Muscle of back (tissue), 11 donors: ENCODE data around the gene ZFP69B. TPM values are rescaled to one million over a fixed set of nuclear protein-coding genes. Genes with fewer than 3 reads are reported as not detected.
"Not testable (repeated sequence)": the region's sequence is repeated elsewhere in the genome, so short reads cannot be mapped to it uniquely, and the experiment has no call there.

Experiments used
- DNase-seq, 3 donors: peaks; one replicate each; pipeline versions ENCODE4 v3.0.0 to v3.0.0-alpha.2; 2013
- polyA plus RNA-seq, 10 donors: library from polyadenylated mRNA; unstranded; fragments of 120-200 nt; gene quantifications; one replicate each; pipeline ENCODE4 v1.2.1, GENCODE V29; 2013; ENCODE audit not compliant: insufficient read length in 10 of 10

ZFP69B gene
- polyA plus RNA-seq, 10 donors: 2.9 to 5.2 (median 3.4) TPM

DNA sequence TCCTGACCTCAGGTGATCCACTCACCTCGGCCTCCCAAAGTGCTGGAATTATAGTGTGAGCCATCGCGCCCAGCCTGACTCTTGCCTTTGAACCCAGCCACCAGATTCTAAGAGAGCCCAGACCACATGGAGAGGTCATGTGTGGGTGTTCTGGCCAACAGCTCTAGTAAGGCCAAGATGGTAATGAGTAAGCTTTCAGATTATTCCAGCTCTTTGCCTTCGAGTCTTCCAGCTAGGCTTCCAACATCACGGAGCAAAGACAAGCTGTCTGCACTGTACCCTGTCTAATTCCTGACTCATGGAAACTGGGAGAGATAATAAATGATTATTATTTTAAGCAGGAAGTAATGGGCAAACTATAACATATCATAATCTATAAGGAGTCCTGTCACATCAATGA is 14.8 kb upstream of the ZFP69B start:
- no peak for DNase-seq

DNA sequence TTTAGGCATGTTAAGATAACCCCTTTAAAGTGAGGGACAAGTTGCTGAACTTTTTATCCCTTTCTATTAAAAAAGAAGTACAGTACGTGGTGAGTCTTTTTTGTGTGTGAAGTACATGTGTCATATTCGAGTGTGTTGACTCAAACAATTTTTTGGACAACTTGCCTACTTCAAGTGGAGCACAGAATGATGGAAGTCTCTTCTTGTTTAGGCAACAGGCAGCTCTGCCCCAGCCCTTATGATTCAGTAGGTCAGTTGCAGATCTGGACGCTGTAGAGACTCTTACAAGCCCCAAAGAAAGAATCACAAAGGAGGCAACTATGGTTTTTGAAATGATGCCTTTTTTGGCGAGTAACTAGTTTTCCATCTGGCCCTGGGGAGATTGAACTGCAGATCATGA is 14.4 kb upstream of the ZFP69B start:
- no peak for DNase-seq

DNA sequence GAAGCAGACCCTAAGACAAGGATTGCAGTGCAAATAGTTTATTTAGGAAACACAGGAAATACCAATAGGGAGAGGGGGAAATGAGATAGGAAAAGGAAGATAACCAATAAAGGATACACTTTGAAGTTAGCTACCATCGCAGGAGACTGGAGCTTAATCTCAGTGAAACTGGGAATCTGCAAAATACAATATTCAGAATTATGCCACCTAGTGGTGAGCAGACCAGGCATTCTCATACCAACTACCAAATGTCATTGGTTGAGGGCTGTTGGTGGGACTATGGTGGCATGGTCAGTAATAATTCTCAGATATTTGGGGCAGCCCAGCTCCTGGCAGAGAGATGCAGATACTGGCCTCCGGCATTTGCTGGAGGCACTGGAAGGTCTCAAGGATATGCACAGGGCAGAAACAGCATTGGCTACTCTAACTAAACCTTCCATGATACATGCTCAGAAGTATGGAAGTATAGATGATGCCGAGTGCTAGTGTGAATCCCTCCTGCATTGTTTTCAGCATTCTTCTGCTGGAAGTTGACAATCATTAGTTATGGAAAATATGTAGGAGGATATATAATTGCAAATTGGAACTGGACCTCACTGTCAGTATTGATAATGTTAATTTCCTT is 11.8 kb upstream of the ZFP69B start:
- DNase-seq: peak in 1 of 3 donors; percentile 19

DNA sequence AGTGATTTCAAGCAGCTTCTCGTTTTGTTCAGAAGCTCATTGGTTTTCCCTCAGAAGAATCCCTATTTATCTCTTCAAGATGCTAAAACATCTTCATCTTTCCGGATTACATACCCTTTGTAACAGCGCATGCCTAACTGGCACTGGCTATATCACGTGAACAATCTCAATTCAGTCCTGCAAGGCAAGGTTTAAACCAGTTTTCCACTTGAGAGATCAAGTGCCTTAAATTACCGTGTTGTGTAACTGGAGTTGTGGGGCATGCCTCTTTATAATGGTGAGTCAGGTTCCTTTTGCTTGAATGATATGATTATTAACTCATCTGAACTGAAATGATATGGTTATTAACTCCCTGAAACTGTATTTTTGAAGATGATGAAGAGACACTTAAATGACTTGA is 11.0 kb upstream of the ZFP69B start:
- no peak for DNase-seq

DNA sequence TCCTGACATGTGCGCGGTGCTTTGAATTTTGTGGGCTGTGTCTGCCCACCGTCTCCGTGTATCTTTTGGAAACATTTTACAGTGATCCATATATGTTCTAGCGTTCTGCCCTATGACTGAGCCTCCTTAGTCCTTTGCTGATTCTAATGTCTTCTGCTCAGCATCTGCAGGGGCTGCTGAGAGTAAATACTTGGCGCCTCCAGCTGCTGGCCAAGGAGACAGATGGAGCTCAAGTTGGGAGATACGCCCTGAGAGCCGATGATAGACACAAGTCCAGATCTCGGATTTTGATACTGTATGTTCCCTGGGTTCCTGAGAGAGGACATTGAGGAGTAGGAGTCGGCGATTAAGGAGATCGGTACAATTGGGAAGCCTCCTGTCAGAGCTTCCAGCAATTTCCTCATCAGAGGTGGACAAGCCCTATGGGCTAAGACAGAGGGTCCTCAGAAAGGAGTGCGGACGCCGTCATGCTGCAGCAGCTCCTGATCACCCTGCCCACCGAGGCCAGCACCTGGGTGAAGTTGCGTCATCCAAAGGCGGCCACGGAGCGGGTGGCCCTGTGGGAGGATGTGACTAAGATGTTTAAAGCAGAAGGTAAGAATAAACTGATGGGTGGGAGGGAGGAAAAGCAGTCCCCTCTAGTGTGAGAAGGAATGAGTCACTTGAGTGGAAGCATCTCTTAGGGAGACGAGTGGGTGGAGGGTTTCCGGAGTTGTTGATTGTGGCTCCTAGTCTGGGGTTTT is 390 bp downstream of the ZFP69B start:
- DNase-seq: peak in 2 of 3 donors; percentile 7 to 11

DNA sequence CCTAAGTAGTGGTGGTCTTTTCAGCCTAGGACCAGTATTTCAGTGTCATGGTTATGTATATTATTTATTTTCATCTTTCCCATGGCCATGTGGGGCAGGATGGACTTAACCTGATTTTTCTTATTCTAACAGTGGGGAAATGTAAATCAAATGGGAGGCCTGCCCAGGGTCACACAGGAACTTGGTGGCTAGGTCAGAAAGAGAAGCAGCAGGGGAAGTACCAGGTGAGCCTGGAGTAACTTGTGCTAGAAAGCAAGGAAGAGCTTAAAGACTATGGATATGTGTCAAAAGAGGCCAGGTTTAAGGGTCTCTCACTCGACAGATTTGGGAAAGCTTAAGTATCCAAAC is 936 bp downstream of the ZFP69B start:
- no peak for DNase-seq

DNA sequence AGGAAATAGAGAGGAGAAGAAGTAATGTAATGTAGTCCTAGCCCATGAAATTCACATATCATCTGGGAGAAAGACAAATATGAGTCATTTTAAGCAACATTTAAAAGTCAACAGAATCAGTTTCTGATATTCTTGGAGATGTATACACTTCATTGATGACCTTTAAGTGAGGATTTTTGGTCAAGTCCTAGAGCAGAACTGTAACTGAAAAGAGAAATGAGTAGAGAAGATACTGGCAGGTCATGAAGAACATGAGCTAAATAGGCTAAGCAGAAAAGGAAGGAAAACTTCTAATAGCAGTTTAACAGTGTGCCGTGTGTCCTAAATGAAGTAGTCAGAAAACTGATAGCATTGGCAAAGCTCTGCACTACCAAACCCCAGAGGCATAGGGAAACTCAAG is 4.6 kb downstream of the ZFP69B start:
- DNase-seq: no peak

DNA sequence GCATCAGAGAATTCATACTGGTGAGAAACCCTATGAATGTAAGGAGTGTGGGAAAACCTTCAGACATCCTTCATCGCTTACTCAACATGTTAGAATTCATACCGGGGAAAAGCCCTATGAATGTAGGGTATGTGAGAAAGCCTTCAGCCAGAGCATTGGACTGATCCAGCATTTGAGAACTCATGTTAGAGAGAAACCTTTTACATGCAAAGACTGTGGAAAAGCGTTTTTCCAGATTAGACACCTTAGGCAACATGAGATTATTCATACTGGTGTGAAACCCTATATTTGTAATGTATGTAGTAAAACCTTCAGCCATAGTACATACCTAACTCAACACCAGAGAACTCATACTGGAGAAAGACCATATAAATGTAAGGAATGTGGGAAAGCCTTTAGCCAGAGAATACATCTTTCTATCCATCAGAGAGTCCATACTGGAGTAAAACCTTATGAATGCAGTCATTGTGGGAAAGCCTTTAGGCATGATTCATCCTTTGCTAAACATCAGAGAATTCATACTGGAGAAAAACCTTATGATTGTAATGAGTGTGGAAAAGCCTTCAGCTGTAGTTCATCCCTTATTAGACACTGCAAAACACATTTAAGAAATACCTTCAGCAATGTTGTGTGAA is 12.8 kb downstream of the ZFP69B start:
- no peak for DNase-seq

DNA sequence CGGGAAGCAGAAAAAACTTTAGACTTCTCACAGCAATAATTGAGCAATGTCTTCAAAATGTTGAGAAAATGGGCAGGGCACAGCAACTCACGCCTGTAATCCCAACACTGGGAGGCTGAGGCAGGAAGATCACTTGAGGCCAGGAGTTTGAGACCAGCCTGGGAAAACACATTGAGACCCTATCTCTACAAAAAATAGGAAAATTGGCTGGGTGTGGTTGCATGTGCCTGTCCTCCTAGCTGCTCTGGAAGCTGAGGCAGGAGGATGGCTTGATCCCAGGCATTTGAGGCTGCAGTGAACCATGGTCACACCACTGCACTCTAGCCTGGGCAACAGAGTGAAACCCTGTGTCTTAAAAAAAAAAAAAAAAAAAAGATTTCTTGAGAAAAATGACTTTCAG is 19.1 kb downstream of the ZFP69B start:
- no peak for DNase-seq

DNA sequence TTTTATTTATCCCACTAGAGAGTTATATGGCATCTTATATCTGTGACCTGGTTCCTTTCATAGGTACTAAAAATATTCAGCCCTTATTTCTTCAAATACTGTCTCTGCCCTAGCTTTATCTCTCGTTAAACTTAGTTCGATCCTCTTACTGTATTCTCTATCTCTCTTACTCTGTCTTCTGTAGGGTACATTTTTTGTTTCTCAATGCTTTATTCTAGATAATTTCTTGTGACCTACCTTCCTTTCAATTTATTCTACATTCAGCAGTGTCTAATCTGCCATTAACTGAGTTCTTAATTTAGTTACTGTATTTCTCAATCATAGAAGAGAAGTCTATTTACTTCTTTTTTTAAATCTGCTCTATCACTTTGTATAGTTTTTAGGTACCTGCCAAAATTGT is 25.0 kb downstream of the ZFP69B start:
- DNase-seq: no peak

DNA sequence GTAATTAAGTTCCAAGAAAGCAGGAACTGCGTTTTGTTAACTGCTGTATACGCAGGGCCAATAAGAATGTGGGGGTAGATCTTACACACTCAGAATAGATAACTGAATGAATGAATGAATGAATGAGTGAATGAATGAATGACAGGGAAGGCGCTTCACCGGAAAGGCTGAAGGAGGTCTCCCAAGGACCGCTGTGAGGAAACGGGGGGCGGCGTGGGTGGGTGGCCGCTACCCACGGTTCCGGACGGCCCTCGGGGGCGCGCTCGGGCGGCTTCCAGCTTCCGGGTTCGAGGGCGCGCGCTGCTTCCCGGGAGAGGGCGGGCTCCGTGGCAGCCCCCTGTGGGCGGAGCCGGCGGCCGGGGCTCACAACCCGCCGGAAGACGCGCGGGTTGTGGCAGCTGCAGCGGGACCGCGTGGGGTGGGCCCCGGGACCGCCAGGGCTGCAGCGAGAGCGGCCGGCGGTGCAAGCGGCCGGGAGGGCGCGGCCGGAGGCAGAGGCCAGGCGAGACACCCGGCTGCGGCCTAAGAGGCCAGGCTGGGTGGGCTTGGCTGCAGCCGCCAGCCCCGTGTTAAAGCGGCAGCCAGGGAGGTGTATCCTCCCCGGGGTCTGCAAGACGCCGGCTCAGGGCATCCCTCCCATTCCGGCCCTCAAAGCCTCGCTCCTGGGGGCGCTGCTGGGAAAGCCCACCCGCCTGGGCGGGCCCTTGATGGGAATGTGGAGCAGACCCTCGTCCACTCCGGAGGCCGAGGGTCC is 26.8 kb downstream of the ZFP69B start, which contains the start of gene ZFP69:
ZFP69 (plus strand) TSS at position 367 of the 754 bp plus-strand sequence. CDS start 2,072 bp downstream, outside the sequence.
- DNase-seq: peak; percentile 54 to 90 (median 78)

DNA sequence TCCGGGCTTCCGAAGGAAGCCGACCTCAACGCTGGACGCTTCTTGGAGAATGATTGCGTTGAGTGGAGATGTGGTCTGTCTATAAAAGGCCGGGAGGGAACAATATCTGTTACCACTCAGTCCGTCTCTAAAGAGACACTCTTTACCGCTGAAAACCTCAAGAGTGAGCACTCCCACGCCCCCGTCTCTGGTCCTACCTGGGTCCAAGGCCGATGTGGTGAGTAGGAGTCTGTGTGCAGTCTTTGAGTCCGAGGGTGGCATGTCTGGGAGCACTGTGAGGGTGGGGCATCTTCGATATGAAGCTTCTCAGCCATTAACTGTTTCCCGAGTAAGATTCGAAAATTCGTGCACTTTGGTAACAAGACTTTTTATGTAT is 27.4 kb downstream of the ZFP69B start:
- peak in 1 of 3 donors; percentile 7 for DNase-seq

DNA sequence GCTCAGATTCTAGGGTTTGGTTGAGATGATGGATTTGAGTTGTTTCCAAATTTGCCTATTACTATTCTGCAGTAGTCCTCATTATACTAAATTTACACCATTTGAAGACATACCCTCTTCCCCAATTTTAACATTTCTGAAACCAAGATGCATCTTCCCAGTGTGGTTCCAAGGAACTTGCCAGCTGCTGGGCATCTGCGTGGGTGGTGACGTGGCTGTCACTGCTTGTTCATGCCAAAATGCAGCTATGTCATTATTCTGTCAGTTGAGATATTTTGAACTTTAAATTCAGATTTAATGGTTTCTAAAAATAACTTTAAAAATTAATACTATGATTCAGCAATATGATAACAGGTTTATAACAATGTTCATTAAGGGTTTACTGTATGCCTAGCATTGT is 28.0 kb downstream of the ZFP69B start:
- peak in 1 of 3 donors; percentile 26 for DNase-seq

DNA sequence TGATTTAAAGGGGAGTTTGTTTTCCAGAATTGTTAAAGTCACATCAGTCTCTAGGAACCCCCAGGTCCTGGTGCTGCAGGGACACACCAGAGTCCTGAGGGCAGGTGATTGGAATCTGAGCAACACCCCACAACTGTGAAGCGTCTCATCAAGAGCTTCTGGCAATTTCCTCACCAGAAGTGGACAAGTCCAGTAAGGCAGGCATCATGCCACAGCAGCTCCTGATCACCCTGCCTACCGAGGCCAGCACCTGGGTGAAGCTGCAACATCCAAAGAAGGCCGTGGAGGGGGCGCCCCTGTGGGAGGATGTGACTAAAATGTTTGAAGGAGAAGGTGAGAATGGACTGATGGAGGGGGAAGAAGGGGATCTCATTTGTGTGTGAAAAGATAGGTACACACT is 28.9 kb downstream of the ZFP69B start:
- no peak for DNase-seq

DNA sequence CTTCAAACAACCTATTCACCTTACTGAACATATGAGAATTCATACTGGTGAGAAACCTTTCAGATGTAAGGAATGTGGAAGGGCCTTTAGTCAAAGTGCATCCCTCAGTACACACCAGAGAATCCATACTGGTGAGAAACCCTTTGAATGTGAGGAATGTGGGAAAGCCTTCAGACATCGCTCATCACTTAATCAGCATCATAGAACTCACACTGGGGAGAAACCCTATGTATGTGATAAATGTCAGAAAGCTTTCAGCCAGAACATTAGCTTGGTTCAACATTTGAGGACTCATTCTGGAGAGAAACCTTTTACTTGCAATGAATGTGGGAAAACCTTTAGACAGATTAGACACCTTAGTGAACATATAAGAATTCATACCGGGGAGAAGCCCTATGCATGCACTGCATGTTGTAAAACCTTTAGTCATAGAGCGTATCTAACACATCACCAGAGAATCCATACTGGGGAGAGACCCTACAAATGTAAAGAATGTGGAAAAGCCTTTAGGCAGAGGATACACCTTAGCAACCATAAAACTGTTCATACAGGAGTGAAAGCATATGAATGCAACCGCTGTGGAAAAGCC is 45.1 kb downstream of the ZFP69B start:
- peak in 1 of 3 donors; percentile 2 for DNase-seq

DNA sequence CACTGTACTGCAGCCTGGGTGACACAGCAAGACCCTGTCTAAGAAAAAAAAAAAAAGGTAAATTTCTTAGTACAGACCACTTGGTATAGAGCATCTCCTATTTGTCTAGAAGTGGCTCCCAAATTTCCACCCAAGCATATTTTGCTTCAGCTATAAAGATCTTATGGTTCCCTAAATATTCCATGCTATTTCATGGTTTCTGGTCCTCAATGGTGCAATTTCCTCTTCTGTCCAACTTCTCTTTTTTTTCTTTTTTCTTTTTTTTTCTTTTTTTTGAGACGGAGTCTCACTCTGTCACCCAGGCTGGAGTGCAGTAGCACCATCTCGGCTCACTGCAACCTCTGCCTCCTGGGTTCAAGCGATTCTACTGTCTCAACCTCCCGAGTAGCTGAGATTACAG is 52.4 kb downstream of the ZFP69B start:
- DNase-seq: not testable (repeated sequence)

DNA sequence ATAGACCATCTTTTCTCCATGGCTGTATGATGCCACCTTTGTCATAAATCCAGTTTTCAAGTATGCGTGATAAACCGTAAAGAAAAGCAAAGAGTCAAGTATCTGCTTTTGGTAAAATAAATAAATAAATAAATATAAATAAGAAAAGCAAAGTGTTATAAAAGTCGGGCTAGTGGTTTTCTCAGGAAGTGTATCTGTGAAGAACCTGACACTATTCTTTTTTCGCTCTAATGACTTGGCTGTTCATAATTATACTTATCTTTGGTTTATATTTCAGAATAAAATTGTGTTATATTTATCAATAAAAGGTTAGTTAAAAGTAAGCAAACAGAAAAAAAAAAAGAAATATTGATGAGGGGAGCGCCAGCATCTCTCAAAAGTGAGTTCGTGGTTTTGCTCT is 57.7 kb downstream of the ZFP69B start:
- no peak for DNase-seq

DNA sequence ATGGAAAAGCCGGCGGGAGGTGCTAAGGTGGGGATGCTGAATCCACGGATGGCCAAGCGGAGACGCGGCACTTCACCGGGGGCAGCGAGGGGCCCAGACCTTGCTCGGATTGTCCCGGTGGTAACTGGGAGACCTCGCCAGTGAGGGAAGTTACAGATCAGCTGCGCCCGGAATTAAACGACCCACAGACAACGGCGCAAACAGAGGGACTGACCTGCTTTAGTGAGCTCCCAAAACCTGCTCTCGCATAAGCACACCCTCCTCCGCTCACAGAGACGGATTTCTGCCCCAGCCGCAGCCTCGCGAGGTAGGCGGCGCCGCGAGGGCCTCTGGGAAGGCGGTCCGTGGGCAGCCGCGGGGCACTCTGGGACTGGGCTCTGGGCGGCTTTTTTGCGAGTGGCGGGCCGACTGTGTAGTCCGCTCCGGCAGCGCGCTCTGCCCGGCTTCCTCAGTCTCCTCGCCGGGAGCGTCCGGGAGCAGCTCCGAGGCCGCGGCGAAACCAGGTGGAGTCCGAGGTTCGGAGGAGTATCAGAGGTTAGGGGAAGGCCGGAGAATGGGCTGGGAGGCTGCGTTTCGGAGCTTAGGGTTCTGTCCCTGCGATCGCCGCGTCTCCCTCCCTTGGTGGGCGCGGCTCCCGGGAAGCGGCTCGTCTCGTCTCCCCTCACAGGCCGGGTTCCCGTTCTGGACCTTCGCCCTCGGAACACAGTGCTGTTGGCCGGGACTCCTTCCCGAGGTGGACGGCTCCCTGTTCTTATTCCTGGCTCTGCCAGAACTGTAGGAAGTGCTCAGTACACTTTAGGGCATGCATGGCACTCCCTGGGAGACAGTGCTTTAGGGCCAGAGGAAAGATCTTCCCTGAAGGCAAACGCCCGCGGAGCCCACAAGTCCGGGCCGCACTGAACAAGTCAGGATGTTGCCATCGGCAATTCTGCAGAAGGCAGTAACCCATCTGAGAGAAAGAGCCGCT is 58.4 kb downstream of the ZFP69B start, which contains the start of gene EXO5:
EXO5 (plus strand) TSS at position 393 of the 967 bp plus-strand sequence. CDS start 5,778 bp downstream, outside the sequence.
- peak; percentile 69 to 93 (median 81) for DNase-seq
